ENCODE data around the gene DMD. TPM values are rescaled to one million over a fixed set of nuclear protein-coding genes. Genes with fewer than 3 reads are reported as not detected.

DMD gene
- total and polyA plus RNA-seq, 2 of the 8 experiments (the other 6 are each of a cell fraction or from before 2014, with no cell fraction given) = 4.8 to 7.4 TPM

DNA sequence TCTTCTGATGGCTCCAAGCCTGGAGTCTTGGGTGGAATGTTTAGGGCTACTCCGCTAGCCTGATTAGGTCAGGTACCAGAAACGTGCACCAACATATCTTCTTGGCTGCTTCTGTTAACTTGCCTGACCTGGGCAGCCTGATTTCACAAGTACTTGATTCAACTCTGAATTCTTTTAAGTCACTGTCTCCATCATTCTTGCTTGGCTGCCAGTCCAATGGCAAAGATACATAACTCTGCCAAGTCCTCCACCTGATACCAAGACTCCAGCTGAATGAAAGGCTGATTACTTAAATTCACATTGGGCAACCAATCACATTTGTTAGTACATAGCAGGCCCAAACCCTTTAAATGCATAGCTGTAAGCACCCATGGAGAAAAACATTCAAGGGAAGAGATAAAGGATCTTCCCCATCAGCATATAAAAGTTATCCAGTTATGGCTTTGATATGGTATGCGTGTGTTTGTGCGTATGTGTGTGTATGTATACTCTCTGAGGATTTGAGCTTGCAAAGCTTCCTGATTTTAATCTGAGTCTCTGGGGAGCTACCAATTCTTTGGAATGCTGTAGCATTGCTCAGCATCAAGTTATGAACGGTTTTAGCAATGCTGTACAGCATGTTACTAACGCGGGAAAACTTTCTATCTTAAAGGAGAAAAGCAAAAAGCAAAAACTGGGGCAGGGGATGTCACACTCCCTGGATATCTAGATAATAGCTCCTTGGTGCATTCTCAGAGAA, 917.2 kb downstream of the DMD start (continued):
- TF ChIP-seq JUN (IDR thresholded peaks at IDR 0.05; ENCODE audit: low read depth, low read length) (no peak), KDM4A (IDR thresholded peaks at IDR 0.05; ENCODE audit: low read depth, low read length, severe bottlenecking) (no peak)

Measured in H1 (cell line).